Fibroblast of skin of abdomen (primary cell): ENCODE measurements around the gene N4BP2L1. TPM values are rescaled to one million over a fixed set of nuclear protein-coding genes. Genes with fewer than 3 reads are reported as not detected.

Source experiments
- DNase-seq: peaks from one replicate; pipeline ENCODE4 v3.0.0-alpha.2; 2013
- polyA plus RNA-seq, 2 experiments: library from polyadenylated mRNA; unstranded; fragments of 120-200 nt; gene quantifications; one replicate each; pipeline ENCODE4 v1.2.1, GENCODE V29; 2013; ENCODE audit not compliant: insufficient read length in 2 of 2

The N4BP2L1 gene
- 0.73 TPM for polyA plus RNA-seq (2013, experiment 1 of 2; ENCODE audit: insufficient read length)
- polyA plus RNA-seq (2013, experiment 2 of 2; ENCODE audit: insufficient read length) = 0.74 TPM

DNA sequence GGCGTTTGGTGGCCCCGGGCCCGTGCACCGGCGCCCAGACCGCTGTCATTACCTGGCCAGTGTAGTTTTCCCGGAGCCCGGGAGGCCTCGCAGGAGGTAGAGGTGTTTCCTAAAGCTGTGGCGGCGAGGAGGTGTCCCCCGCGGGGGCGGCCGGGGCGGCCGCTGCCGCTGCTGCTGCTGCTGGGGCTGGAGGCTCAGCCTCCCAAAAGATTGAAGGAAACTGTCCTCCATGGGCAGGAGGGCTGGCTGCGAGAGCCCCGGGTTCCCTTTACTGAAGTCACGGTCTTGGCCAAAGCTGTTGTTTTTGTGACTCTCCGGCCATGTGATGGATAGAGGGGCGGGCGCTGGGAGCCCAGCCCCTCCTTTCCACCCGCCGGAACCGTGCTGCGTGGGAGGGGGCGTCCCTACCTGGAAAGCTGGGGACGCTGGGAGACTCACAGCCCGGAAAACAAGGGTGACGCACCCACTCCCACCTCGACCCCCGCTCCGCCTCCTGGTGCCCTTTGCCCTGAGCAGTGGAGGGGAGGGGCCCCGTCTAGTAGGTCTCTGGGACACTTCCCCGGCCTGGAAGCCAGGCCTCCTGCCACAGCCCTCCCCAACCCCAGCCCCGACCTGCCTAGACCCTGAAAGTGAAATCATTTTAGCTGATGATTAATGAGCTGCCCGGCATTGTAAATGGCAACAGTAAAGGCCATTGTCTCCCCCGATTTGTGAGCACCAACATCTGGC is at the start of gene N4BP2L1:
Gene N4BP2L1 (minus strand): TSS at position 279 of the 729 bp plus-strand sequence. CDS start 48 bp downstream, at position 231.
- peak; percentile 10 for DNase-seq

DNA sequence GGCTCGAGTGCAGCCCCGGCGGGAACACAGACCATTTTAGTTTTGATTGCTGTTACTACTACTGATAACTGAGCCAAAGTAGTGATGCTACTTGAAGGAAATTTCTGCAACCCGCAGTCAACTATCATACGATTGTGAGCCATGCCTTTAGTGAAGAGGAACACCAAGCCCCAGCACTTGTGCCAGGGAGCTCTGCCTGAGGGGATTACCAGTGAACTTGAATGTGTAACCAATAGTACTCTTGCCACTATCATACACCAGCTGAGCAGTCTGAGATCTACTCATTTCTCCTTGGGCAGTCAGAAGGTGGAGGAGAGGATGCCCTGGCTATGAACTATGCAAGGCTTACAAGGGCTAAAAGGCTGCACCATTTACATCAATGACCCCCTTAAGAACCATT is 49.0 kb upstream of the N4BP2L1 start:
- no peak for DNase-seq

DNA sequence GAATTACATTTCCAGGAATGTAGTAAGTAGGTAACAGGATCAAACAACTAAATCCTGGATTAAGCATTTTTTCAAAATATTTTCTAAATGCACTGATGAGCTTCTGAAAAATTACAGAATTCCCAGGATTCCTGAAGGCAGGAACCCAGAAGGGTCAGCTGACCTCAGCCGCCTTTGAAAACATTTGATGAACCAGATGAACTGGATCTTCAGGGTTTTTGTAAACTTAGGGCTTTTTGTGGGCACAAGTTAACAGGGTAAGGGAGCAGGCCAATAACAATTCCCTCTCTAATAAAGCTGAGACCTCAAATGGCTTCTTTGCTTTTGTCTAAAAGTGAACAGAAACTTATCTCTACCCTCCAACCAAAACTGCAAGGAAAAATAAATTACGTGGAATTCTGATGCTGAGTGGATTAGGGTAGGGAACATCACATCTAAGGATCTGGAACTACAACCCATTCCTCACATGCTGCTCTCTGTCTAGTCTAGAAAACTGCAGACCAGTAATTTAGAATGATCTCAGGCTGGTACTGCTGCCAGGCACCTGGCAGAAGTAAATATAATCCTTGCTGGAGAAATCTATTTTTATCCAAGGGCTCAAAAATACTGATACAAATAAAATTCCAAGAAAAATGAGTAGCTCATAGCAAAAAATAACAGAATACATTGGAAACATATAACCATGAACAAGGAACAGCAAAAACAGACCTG is 48.2 kb upstream of the N4BP2L1 start:
- DNase-seq = no peak

DNA sequence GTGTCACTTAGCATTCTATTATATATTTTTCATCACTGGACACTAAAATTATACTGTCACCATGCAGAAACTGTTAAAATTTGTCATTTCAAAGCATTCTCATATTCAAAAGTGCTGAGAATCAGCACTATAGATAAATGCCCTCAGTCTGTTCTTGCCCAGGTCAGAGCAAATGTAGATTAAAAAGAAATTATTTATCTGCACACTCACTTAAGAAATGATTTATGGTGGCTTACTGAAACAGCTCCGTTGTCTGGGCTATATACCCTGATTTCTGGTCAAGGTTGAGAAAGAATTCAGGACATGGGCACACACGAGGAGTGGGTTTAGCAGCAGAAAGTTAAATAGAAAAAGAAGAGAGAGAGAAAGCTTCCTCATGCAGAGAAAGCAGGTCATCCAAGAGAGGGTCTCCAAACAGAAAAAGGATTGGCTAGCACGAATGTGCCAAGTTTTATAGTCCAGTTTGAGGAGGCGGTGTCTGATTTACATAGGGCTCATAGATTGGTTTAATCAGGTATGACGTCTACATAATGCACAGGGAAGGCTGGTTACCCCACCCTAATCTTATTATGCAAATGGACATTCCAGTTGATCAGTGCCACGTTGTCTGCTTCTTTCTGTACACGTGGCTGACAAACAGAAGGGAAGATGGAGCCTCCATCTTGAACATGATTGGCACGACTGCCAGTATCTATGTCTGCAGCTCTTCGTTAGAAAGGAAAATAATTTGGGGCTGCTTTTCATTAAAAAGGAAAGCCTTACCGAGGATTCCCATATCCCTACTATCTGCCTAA is 47.3 kb upstream of the N4BP2L1 start:
- DNase-seq = no peak

DNA sequence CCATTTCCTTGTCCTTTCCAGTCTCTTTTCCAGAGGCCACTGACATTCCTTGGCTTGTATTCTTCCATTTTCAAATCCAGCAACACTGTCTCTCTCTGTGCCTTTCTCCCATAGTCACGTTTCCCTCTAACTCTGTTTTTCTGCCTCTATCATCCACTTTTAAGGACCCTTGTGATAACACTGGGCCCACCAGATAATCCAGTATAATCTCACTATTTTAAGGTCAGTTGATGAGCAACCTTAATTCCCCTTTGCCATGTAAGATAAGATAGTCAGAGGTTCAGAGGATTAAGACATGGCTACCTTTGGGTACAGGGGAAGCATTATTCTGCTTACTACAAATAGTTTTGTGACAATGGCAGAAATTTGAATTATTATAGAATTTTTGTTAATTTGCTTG is 45.7 kb upstream of the N4BP2L1 start:
- DNase-seq = no peak

DNA sequence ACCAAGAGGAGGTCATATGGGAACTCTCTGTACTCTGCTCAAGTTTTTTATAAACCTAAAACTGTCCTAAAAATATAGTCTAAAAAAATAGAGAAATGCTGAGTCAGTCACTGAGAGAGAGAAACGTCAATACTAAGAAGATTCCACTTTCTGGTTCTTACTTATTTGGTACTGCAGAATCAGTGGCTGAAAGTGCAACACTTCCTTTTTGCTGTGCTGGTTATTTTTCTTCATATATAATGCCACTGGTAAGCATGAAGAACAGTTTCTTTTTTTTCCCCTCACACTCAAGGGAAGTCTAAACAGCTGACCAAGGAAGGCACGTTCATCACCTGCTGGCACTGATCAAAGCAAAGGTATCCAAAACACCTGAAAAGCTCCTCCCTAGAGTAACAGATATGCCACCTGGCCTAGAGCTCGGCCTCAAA is 44.3 kb upstream of the N4BP2L1 start:
- no peak for DNase-seq

DNA sequence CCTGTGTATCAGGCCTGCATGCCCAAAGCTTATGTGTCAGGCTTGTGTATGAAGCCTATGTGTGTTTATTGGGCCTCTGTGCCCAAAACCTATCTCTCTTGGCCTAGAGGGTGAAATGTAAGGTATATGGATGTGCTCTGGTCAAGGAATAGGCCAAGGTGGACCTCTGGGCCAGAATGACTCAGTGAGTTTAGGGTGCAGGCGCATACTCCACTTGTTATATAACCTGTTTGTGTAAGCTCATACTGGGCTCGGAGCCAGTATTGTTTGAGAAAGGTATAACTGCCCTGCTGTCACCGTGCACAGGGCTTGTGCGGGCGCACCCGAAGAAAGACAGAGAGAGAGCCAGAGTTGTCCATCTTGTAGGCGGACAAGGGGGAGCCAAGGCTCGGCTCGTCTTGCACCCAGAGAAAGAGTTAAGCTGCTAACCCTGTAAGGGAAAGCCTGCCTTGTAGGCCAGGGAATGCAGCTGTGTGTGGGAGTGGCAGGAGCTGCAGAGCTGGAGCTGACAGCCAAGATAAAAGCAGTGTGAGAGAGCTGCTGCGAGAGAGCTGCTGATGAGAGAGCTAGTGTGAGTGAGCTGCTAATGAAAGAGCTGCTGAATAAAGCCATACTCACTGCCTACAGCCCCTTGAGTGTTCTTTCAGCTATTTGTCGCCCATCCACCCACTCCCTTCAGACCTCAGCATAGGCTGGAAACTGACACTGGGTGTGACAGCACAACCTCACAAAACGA is 43.4 kb upstream of the N4BP2L1 start:
- peak; percentile 30 for DNase-seq

DNA sequence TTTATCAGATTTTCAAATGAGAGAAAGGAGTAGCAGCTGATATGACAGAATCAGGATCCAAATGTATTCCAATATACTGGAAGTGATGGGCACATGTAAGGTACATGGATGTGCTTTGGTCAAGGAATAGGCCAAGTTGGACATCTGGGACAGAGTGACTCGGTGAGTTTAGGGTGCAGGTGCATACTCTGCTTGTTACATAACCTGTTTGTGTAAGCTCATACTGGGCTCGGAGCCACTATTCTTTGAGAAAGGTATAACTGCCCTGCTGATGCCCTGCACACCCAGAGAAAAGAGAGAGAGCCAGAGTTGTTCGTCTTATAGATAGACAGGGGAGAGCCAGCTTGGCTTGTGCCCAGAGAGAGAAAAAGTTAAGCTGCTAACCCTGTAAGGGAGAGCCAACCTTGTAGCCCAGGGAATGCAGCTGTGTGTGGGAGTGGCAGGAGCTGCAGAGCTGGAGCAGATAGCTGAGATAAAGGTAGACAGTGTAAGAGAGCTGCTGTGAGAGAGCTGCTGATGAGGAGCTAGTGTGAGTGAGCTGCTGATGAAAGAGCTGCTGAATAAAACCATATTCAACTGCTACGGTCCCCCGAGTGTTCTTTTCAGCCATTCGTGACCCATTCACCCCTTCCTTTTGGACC is 40.7 kb upstream of the N4BP2L1 start:
- DNase-seq = no peak

DNA sequence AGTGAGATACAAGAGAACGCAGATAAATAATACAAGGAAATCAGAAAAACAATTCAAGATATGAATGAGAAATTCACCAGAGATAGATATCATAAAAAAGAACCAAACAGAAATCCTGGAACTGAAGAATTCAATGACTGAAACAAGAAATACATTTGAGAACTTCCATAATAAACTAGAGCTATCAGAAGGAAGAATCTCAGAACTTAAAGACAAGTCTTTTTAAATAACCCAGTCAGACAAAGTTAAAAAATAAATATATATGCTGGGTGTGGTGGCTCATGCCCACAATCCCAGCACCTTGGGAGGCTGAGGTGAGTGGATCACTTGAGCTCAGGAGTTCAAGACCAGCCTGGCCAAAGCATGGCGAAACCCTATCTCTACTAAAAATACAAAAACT is 28.7 kb upstream of the N4BP2L1 start:
- DNase-seq = no peak

DNA sequence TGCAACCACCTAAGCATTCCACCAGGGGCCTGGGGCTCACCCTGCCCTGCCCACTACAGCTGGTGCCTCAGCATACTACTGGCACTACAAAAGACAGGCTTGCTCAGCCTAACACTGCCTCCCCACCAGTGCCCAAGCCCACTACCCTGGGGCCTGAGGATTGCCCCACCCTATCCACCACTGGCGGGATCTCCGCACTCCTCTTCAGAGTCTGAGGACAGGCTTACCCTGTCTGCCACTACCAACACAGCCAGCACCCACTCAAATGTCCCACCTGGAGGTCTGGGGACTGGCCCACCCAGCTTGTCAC is 27.6 kb upstream of the N4BP2L1 start:
- no peak for DNase-seq

DNA sequence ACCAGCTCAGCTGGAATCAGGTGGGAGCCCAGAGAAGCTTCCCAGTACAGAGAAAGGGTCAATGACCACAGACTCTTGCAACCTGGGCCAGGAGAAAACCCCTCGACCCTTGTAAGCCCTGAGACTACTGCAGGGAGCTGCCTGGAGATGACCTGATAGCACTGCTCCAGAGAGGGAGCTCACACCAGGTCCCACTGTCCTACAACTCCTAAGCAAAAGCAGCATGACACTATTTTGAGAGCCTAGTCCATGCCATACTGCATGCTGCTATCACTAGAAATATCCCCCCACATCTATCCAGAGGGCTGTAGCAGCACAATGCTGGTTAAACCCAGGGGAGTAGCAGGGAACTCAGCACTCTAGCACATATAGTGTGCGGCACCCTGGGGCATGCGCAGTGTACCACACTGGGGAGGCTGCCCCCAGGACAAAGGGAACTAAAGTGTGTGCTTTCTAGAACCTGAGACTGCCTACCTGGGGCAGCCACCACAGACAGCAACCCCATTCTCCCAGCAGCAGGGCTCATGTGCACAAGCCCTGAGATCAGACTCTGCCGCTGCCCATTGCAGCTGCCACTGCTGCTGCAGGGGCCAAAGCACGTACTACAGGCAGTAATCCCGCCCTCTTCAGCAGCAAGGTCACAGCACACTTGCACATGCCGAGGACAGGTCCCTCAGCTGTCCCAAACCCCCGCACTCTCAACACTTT is 27.1 kb upstream of the N4BP2L1 start:
- DNase-seq = no peak

DNA sequence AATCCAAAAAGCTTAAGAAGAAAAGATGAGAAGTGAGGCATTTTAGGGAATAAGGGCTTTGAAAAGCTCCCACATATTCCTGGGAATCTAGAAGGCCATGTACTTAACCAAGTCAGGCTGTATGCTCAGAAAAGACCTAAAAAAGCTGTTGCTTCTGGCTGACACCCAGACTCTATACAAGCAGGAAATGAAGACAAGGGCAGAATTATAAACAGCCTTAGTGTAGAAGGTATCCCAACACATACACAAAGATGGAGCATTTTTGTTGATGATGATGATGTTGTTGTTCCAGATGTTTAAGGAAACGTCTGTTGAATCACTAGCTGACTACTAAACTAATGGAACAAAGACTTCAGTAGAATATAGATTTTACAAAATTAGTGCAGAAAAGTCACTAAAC is 26.1 kb upstream of the N4BP2L1 start:
- no peak for DNase-seq

DNA sequence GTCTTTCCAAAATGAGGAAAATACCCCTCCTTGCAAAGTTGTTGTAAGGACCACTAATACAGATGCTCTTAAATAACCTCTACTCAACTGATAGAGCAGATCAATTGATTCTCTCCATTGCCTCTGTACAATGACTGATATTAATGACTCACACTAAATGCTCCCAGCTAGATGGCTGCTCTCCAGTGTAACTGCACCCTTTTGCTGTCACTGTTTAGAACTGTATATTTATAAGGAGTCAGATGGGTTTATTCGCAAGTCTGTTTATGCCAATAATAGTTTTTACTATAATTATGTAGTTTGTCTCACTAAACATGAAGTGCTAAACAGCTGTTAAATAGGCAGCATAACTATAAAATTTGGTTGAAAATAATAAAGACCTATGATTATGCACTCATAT is 21.0 kb upstream of the N4BP2L1 start:
- no peak for DNase-seq

DNA sequence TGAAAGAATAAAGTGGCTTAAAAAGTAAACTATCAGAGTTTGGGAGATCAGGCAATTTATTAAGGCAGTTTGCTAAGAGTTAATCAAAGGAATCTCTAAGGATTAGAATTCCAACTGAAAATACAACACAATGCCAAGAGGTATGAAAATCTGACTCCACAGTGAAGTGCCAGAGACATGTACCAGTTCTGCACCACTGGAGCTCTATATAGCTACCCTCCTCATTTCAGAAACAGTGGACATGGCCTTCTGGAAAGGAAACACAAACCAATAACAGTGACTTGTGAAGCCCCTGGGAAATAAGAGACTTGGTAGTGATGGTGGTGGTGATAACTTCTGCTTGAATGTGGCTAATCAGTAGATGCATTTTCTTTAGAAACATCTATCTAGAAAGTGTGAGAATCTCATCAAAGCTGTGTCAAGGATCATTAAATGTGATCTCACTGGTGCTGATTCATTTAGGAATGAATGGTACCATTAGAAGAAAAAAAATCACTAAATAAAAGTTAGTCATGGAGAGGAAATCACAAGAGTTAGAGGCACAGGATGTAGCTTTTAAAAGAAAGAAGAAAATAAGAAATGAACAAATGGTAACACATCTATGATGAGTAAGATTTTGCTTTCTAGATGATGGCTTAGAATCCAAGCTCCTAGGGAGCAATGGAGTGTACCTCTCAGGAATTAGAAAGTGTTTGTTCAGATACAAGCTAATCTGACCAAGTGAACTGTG is 20.1 kb upstream of the N4BP2L1 start:
- DNase-seq = no peak

DNA sequence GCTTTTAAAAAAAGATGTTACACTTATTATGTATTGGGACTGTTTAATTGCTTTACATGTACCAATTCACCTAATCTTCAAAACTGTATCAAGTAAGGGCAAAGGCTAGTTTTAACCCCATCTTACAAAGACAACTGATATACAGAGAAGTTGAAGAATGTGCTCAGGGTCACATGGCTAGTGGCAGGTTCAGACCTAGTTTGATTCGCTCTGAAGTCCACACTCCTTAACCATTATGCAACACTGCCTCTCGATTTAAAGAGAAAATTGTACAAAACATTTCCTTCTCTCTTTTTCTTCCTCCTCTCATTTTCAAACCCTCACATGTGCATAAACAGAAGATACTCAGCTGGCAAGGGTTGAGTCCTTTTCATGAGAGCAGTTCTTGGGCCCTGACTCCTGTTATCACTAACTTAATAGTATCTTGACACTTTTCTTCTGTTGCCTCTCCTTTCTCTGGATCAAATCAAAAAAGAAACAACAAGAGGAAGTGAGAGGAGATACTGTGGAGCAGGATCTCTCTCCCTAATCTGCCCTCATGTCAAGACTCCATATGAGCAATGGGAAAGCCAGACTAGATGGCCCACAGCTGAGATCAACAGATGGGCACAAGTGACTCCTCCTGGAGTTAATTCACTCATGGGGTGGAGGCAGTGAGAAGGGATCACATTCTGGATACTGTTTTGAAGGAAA is 19.0 kb upstream of the N4BP2L1 start:
- DNase-seq = no peak

DNA sequence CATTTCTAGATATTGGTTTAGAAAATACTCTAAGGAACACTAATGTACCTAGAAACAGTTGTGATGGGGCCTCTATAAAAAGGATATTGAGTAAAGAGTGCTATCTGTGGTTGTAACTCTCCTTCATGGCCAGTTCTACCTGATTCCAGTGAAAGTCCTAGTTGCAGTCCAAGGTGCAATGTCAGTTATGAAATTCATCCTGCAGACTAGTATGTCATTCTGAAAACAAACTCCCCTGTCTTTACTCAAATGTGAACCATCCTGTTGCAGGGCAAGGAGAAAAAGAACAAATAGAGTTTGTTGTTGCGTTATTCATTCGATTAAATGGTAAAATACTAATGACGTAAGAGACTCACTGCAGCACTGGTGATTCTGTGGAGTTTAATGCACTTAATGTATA is 18.3 kb upstream of the N4BP2L1 start:
- no peak for DNase-seq

DNA sequence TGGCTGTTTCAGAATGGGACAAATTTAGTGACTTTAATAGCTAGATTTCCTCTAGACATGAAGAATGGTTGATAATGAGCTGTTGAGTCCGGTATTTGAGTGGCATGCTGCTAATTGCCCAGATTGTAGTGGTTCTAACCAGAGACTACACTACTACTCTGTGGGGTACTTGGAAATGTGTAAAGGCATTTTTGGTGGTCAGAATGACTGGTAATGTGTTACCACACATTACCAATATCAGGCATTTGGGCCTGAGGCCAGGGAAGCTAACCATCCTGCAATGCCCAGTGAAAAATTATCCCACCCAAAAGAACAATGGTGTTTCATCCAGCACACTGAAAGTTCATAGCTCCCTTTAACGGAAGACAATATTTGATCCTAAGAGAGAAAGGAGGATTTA is 17.5 kb upstream of the N4BP2L1 start:
- no peak for DNase-seq

DNA sequence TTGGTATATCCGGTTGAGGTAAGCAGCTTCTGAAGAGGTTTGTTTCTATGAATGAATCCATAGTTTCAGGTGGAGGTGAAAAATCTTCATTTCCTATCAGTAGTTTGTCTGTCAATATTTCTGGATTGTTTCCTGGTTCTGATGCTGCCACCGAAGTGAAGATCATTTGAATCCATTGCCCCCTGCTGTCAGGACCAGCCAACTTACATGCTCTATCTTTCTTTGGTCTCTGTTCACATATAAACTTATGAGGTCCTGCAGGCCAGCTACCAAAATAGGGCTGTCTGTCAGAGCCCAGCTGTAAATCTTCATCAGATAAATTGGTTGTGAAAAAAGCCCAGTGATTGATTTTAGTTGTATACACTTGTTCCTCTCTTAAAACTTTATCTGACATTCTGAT is 15.2 kb upstream of the N4BP2L1 start:
- DNase-seq = peak; percentile 19

DNA sequence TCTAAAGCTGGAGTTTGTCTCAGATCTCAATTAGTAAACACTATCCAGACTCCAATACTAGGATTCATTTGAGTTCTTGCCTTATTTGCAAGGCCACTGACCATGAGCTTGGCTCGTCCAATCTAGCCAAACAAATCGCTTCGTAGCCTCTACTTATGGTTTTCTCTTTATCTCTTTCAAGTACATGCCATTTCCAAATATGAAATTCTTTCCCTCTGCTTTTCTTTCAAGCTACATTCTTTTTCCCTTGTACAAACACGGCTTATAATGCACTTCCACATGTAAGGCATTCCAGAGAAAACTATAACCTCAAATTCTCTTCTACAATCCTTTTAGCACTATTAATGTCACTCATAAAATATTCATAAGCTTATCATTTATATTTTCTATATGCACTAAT is 10.9 kb upstream of the N4BP2L1 start:
- DNase-seq = no peak

DNA sequence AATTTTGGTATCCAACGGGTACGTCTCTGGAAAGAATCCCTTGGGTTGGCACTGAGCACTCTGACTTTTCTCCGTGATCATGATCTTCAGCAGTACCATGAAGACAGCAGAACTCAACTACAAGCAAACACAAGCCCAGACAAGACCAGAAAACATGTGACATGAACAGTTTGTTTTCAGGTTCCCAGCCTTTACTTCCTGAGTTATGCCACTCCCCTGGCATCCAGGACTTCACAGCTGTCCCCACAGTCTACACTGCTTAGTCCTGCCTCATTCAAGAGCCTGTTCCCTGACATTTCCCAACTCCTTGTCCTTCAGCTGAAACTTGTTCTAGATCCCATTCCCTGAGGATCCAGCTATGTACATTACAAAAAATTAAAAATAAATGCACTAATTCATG is 4.9 kb upstream of the N4BP2L1 start:
- DNase-seq = no peak
